ENCODE data around the gene SNX32. TPM values are rescaled to one million over a fixed set of nuclear protein-coding genes. Genes with fewer than 3 reads are reported as not detected.

Gene SNX32
- total RNA-seq, 1 experiment from 2014 or later: not detected

- H3K36me3 ChIP-seq (ENCODE audit: control insufficient read depth, insufficient read depth, low read length): peaks cover 29% of the 10 kb centered on the region
- BruUV-seq (replicated peaks): no TSS peak
- H3K4me1 ChIP-seq (ENCODE audit: control insufficient read depth, insufficient read depth, low read length): peaks cover 36% of the 10 kb centered on the region
- TF ChIP-seq SIN3A (IDR thresholded peaks at IDR 0.05; ENCODE audit: borderline replicate concordance, insufficient read depth, low read depth, low read length) (0 out of 2 replicates have a peak, but pooled peaks have one; percentile 12), CTCF (IDR thresholded peaks at IDR 0.05) (no peak), POLR2AphosphoS5 (IDR thresholded peaks at IDR 0.05; ENCODE audit: low read depth, low read length) (peak; percentile 32)
- CTCF ChIA-PET: interaction anchor here (0.6 to 1.6 kb wide), 5 partner anchors 18 to 217 kb away, joined by 3 to 12 read pairs (median 6); partner anchors contain the start of genes KAT5 and SNX32
- H3K4me3 ChIP-seq (ENCODE audit: low read depth in 2 of 2, low read length in 2 of 2): no peak overlapping the region
- ATAC-seq (peak; percentile 33), DNase-seq (ENCODE audit: low read depth, low spot score) (no peak)
- POLR2A ChIA-PET: interaction anchor here (0.6 to 1.7 kb wide), 5 partner anchors 9 to 736 kb away, joined by 4 to 13 read pairs (median 5); partner anchors contain the start of gene MUS81
- in situ Hi-C loops (cut with HindIII; ENCODE audit: low pct_unique_long_range_greater_than_20kb, low sequenced_read_pairs) (no loop called here), intact Hi-C loops (cut with micrococcal nuclease; ENCODE audit: unreplicated experiment) (loop anchor here (10.0 kb wide), 1 partner anchor 297 kb away; the partner anchor contains the start of gene LTBP3)
- H3K27me3 ChIP-seq (ENCODE audit: control insufficient read depth, insufficient read depth, low read length): no peaks in the 10 kb centered on the region
- no peak overlapping the region for H3K27ac ChIP-seq (ENCODE audit: low read length)
- no peaks in the 10 kb centered on the region for H3K9me3 ChIP-seq (ENCODE audit: control insufficient read depth, insufficient read depth, low read depth, low read length)
These were observed 18.2 kb downstream of the SNX32 start for GRCh38 chr11:65851811-65852507.

- Histone ChIP-seq H3K4me3 (ENCODE audit: low read depth in 2 of 2, low read length in 2 of 2) (no peak overlapping the region), H3K9me3 (ENCODE audit: control insufficient read depth, insufficient read depth, low read depth, low read length) (no peaks in the 10 kb centered on the region), H3K27me3 (ENCODE audit: control insufficient read depth, insufficient read depth, low read length) (no peaks in the 10 kb centered on the region), H3K4me1 (ENCODE audit: control insufficient read depth, insufficient read depth, low read length) (peaks cover 36% of the 10 kb centered on the region), H3K36me3 (ENCODE audit: control insufficient read depth, insufficient read depth, low read length) (peaks cover 29% of the 10 kb centered on the region), H3K27ac (ENCODE audit: low read length) (peak overlapping the region; percentile 18; the same call in 1 of the 2 replicates)
- no TSS peak for BruUV-seq (replicated peaks)
- CTCF ChIA-PET: interaction anchor here (0.6 to 1.6 kb wide), 2 partner anchors 108 to 217 kb away, joined by 3 to 5 read pairs; no protein-coding TSS in a partner anchor
- POLR2A ChIA-PET: interaction anchor here (0.5 to 1.7 kb wide), 5 partner anchors 8 to 273 kb away, joined by 4 to 8 read pairs (median 5); partner anchors contain the start of genes KAT5 and MUS81
- DNase-seq (ENCODE audit: low read depth, low spot score) (no peak), ATAC-seq (peak; percentile 13)
- intact Hi-C loops (cut with micrococcal nuclease; ENCODE audit: unreplicated experiment) (loop anchor here (10.0 kb wide), 1 partner anchor 298 kb away; the partner anchor contains the start of gene LTBP3), in situ Hi-C loops (cut with HindIII; ENCODE audit: low pct_unique_long_range_greater_than_20kb, low sequenced_read_pairs) (no loop called here)
- peak; percentile 33; the same call in 1 of the 2 replicates for TF ChIP-seq SIN3A (IDR thresholded peaks at IDR 0.05; ENCODE audit: borderline replicate concordance, insufficient read depth, low read depth, low read length)
- no peak for TF ChIP-seq REST (IDR thresholded peaks at IDR 0.05; ENCODE audit: insufficient read depth in 1 of 2, low read depth in 2 of 2, low read length in 1 of 2)
- TF ChIP-seq POLR2AphosphoS5 (IDR thresholded peaks at IDR 0.05; ENCODE audit: low read depth, low read length): 0 out of 2 replicates have a peak, but pooled peaks have one; percentile 65
These were observed 18.9 kb downstream of the SNX32 start for GRCh38 chr11:65852508-65853245.

Data from Panc1 (cell line).